IPS-11a (cell line): ENCODE data around the gene FGF6.
"Not testable (repeated sequence)": the region's sequence is repeated elsewhere in the genome, so short reads cannot be mapped to it uniquely, and the experiment has no call there.

ENCODE experiments used
- H3K4me3 ChIP-seq: one replicate; pipeline ENCODE4 v1.5.1; 2013; ENCODE audit warnings: low read depth, low read length, control low read depth

Gene FGF6

DNA sequence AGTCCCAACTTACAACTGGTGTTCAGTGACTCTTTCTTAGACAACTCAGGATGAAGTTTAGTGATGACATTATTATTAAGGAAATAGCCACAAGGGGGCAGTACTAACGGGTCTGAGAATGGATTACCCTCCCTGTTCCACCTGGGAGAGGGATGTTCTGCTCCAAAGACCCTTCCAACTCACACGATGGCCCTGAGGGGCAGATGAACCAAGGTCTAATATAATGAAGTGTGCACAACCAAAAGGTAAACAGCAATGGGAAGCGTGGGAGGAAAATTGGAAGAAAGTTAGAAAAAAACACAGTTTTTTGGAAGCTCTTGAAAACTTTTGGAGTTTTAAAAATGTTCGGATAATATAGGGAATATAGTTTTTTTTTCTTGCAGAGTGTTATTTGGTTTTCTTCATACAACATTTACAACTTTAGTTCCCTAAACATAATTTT lies 24.0 kb downstream of the FGF6 start:
- H3K4me3 ChIP-seq = no peak overlapping the region

DNA sequence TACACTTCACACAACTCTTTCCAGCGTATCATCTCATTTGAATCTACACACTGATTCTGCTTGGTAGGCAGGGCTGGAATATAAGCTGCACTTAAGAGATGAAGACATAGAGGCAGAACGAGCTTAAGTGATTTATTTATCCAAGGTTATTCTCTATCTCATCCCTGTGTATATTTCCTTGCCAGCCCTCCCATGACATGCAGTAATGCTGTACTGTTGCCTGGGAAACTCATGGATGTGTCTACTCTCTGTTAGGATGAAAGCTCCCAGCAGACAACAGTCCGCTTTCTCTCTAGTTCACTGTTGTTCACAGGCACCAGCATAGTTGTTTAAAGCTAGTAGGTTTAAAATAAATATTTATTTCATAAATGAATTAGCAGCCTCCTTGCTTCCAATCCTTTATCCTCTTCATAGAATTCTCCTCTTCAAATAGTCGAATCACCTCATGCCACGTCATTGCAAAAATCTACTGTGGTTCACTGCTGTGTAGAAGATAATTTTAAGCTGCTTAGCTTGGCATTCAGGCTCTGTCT lies 25.4 kb downstream of the FGF6 start:
- no peak overlapping the region for H3K4me3 ChIP-seq

DNA sequence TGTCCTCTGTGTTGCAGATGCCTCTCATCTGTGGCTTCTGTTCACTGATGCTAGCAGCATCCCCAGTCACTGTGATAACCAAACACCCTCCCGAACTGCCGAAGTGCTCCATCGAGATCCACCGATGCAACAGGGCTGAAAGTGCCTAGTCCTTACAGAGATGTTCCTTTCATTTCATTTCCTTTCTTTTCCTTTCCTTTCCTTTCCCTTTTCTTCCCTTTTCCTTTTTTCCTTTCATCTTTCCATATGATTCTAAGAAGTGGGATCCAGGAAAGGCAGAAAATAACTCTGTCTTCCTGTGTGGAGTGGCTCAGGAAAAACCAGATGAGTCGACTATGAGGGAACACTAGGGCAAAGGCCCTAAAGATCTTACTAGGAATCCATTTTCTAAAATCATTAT lies 26.7 kb downstream of the FGF6 start:
- no peak overlapping the region for H3K4me3 ChIP-seq

DNA sequence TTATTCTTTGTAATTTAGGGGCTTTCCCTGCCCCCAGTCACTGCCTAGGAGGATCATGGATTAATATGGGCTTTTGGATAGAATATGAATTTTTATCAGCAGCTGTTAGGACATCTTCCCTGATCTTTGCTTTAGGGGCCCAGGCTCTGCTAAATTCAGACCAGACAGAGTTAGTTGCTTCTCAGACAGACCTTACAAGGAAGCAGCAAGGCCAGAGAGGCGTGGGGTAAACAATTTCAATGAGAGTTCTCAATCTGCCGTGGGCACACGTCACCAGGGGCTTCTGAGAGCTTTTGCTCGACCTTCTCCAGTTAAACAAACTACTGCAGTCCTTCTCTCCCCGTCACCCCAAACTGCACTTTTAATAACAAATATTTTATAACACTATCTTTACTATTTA lies 27.7 kb downstream of the FGF6 start:
- H3K4me3 ChIP-seq = no peak overlapping the region

DNA sequence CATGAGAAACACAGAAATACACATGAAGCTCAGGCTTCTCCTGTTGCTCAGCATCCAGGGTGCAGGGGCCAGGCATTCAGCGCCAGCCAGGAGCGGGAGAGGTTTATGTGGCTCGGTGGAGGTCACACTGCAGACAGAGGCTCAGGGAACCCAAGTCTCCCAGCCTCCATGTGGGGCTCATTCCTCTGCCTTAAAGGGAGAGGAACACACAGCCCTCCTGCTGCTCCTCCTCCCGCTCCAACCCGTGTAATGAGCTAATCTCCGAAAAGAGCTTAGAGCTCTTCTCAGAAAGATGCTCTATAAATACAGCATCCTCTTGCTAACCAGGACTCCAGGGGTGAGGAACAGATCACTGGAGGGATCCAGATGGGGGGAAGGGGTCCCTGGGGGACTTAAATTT lies 28.2 kb downstream of the FGF6 start:
- no peak overlapping the region for H3K4me3 ChIP-seq

DNA sequence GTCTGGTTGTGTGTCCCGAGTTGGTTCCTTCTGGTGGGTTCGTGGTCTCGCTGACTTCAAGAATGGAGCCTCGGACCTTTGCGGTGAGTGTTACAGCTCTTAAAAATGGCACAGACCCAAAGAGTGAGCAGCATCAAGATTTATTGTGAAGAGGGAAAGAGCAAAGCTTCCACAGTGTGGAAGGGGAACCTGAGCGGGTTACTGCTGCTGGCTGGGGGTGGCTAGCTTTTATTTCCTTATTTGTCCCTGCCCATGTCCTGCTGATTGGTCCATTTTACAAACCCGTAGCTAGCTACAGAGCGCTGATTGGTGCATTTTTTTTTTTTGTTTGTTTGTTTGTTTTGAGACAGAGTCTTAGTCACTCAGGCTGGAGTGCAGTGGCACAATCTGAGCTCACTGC lies 29.3 kb downstream of the FGF6 start:
- H3K4me3 ChIP-seq = no peak overlapping the region

DNA sequence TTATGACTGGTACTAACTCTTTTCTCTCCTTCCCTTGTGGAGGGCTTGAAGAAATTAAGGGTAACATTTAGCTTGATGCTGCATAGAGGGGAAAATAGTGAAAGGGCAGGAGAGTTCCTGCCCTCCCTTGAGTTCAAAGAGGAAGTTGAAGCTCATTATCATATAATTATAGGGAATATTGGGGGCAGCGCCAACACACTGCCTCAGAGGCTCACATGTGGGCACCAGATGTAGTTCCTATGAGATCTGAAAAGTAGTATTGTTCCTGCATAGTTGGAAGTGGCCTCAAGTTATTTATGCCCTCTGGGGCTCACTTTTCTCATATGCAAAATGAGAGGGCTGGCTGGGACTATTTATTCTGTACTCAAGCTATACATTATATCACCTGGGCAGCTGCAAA lies 33.1 kb downstream of the FGF6 start:
- H3K4me3 ChIP-seq = no peak overlapping the region

DNA sequence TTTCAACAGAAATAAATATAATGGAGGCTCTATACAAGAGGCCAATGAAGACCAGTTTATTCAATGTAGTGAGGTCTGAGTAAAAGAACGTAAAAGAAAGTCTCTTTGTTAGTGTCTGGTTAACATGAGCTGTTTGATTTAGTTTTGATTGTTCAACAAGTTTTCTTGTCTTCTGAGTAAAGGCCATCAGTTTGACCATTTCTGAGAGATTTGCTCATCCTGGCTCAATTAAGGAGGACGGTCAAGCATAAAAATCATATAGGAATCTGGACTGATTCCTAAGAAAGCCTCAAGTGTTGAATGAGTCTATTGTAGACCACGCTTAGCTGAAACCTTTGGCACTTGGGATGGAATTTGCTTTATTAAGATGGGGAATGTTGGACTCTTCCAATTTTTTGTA lies 33.6 kb downstream of the FGF6 start:
- no peak overlapping the region for H3K4me3 ChIP-seq

DNA sequence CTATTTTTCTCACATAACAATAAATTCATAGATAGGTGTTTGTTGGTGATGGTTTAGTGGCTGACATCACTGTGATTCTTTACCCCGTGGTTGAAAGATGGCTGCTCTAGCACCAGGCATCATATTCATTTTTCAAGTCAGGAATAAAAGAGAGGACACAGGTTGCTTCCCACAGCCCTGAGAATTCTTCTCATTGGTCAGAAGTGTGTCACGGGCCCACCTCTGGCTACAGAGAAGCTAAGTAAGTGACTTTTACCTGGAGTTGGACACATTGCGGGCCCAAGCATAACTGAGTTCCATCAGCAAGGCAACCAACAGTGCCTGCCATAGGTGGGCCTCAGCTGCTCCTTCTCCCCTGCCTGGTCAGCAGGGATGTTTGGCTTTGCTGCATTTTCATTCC lies 38.5 kb downstream of the FGF6 start:
- H3K4me3 ChIP-seq = no peak overlapping the region

DNA sequence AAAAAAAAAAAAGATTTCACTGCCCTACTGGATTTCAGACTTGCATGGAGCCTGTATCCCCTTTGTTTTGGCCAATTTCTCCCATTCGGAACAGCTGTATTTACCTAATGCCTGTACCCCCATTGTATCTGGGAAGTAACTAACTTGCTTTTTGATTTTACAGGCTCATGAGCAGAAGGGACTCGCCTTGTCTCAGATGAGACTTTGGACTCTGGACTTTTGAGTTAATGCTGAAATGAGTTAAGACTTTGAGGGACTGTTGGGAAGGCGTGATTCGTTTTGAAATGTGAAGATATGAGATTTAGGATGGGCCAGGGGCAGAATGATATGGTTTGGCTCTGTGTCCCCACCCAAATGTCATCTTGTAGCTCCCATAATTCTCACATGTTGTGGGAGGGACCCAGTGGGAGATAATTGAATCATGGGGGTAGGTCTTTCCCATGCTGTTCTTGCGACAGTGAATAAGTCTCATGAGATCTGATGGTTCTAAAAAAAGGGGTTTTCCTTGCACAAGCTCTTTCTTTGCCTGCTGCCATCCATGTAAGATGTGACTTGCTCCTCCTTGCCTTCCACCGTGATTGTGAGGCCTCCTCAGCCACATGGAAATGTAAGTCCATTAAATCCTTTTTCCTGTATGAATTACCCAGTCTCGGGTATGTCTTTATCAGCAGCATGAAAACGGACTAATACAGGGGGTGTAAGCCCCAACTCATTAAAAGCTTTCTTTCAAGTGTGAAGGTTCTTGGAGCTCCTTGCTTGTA lies 40.6 kb downstream of the FGF6 start:
- not testable (repeated sequence) for H3K4me3 ChIP-seq

DNA sequence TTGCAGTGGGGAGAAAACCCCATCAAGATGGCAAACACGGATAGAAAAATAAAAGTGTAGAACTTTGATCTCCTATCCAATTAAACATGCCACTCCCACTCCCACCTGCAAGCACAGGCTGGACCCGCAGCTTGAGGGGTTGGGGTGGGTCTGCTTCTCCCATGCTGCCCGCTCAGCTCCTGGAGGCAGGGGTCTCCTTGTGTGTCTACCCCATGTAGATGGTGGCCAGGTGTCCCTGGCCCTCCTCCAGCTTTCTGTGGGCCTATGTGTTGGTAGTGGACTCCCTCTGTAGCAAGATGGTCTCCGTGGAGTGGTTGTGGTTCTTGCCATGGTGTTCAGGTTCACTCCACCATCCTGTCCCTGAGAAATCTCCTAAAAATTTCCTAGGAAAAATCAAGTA lies 42.6 kb downstream of the FGF6 start:
- H3K4me3 ChIP-seq = no peak overlapping the region

DNA sequence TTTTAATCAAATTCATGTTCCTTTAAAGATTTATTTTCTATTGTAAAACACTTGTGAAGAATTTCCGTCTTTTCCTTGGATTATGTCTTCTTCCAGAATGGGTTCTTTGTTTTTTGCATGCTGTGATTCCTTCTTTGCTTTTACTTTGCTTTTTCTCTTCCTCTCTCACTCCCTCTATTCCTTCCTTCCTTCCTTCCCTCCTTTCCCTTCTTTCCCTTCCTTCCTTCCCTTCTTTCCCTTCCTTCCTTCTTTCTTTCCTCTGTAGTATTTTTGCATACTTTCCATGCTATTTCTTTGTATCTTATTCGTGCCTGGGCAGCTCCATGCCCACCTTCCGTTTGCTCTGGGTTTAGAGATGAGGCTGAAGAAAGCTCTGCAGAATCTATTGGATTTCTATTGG lies 44.5 kb downstream of the FGF6 start:
- H3K4me3 ChIP-seq = no peak overlapping the region

DNA sequence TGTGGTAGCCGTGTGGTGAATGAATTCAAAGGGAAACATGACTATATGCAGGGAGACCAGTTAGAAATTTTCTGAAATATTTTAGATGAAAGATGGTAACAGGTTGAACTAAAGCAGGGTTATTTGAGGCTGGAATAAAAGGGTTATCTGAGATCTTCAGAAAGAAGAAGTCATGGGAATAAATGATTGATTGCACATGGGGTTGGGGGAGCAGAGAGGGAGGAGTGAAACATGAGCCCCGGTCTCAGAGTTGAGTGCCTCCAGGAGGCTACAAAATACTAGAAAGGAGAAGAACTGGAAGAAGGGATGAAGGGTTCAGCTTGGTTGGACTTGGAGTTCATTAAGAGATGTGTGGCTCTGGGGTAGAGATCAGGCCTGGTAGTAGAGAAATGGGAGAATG lies 49.8 kb downstream of the FGF6 start:
- H3K4me3 ChIP-seq = no peak overlapping the region

DNA sequence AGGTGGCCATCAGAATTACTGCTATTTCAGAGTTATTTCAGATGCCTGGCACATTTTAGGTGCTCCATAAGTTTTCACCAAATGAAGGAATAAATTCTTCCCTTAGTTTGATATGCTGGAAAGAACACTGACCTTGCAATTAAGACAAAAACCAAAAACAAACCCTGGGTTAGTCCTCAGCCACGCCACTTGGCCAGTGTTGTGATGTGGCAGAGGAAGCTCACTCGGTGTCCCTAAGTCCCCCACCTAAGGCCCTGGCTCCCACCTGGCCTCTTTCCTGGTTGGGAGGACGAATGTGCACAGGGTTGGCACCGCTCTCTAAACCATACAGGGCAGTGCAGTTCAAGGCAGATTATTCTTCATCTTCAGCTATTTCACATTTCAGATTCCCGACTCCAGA lies 52.4 kb downstream of the FGF6 start:
- no peak overlapping the region for H3K4me3 ChIP-seq

DNA sequence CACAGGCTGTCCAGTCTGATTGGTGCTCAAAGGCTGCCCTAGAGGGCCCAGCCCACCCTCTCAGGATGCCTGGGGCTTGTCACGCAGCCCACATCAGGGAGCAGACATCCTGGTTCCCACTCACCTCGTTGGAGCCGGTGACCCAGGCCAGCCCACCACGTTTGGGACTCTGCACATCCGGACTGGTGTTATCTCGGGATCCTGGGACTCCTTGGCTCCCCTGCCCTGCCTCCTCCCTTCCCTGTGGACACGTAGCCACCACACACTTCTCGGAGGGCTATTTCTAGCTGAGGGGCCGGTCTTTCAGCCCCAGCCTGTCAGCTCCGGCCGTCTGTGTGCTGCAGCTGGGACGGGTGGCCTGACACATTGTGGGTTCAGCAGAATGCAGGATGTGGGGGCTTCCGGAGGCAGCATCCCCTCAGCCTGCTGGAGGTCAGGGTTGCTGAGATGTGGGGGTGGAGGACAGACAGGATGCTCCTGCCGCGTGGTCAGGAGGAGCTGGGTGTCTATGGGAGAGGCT lies 53.3 kb downstream of the FGF6 start:
- no peak overlapping the region for H3K4me3 ChIP-seq

DNA sequence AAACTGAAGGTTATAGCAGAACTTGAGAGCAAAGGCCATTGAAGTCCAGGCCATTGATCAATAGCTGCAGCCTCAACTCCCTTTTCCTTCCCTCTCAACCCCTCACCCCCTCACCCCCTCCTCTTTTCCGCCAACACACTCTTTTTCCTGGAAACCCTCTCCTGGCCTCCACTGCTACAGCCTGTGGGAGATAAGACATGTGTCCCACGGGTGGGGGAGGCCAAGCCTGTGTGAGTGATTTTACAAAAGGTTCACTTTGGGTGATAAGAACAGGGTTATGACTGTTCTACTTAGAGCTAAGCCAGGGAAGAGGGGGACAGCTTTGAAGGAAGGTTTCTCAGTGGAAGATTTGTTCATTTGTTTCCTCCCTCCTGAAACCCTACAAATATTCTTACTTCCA lies 57.0 kb downstream of the FGF6 start:
- H3K4me3 ChIP-seq = no peak overlapping the region

DNA sequence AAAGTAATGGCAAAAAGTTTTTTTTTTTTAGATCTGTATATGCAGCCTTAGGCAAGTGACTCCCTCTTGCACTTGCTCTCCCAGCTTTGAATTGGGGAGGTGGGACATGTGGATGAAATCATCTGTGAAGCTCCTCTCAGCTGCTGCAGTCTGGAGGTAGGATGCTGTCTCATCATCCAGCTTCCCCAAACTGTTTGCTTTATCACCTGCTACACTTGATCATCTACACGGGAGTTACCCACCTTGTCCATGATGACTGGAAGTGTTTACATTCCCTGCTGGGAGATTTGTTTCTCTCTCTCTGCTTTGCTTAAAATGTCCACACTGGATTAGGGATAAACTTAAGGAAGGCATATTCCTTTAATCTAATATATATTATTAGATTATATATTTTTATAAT lies 57.6 kb downstream of the FGF6 start:
- H3K4me3 ChIP-seq = no peak overlapping the region

DNA sequence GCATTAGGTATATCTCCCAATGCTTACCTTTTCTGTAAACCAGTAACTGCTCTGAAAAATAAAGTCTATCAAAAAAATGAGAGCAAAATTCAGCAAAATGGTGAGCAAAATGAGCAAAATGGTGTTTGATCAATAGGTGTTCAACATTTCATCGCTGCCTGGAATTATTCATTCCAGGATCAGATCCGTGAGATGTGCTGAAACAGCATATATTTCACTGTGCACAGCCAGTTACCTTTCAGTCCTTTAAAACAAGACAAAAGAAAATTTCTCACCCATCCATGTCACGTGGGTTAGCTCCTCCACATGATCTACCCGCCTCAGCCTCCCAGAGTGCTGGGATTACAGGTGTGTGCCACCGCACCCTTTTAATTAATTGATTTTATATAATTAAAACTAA lies 58.0 kb downstream of the FGF6 start:
- H3K4me3 ChIP-seq = no peak overlapping the region

DNA sequence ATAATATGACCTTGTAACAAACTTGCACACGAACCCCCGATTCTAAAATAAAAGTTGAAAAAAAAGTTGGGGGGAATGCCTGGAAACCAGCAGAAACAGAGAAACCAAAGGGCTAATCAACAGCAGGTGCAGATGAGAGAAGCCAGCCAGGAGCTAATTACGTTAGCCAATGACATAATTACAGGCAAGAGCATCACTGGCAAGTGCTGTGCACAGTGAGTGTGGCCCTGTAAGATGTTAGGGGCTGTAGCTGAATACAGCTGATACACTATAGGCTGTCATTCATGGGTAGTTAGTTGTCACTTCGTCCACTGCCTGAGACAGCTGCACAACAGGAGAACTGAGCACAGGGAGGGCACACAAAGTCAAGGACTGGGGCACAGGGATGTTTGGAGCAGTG lies 58.8 kb downstream of the FGF6 start:
- no peak overlapping the region for H3K4me3 ChIP-seq
